Cerebellar nuclear complex (tissue), 1 donor: ENCODE data around the gene POC1B.

Experiments used
- DNase-seq, 2 experiments: peaks; one replicate each; lab custom pipeline; 2025; lab: John Stamatoyannopoulos, UW

POC1B gene

DNA sequence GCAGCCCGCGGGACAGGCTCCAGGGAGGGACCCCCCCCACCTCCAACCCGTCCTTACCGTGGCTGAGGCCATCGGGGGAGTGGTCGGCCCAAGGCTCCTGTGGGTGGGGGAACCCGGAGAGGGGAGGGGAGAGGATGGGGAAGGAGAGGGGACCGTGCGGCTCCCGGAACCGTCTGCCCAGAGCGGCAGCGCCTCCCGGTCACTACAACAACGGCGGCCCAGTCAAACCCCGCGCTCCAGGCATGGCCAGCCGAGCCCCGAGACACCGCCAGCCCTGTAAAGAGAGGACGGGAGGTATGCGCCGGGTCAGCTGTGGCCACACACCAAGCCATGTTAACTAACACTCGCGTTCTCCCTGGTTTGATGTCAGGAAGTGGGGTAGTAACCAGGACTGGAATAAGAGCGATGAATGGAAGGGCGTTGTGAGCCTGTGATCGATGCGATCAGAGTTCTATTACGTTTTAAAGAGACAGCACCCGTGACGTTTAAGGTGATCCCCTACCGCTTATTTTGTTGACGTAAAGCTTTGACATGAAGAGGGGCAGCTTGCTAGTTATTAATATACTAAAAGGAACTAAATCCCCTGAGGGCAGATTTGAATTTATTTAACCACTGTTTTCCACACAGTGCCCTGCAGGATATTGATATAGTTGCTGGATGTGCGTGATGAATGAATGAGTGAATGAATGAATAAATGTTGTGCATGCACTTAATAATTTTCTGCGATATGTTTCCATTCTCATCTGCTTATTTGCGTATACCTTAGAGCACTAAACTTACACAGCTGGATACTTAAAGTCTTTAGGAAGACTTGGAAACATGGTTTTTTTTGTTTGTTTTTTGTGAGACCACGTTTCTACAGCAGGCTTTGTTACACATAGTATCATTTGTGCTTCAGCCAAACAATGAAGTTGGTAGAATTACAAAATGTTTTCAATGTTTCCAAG is at the start of gene POC1B:
Gene POC1B, minus strand, starts transcription at position 224 of the 947 bp plus-strand sequence. Its CDS starts 152 bp downstream, at position 72.
- peak in 1 of 2 experiments; percentile 46 for DNase-seq

- no peak for DNase-seq
These were observed 49.5 kb upstream of the POC1B start for GRCh38 chr12:89575374-89575773.

DNA sequence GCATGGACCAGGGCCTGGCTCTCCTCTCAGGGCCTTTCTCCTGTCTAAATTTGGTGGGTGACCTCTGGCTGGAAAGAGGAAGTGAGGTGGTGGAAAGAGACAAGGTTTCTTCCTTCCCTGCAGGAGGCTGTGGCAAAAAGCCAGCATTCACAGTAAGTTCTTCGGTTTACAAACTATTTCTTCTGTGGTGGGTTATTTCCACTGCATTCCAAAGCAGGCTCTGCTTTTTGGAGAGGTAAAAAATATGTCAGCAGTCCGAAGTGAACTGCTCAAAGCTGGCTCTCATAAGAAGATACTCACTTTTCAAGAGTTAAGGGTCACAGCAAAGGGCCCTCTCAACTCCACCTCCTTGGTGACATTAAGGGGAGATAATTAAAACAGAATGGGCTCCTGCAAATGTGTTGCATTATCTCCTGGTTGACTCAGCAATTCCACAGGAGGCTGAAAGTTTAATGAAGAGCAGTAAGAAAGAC is 48.9 kb upstream of the POC1B start:
- no peak for DNase-seq

GRCh38 chr12:89573051-89573810 is 47.4 kb upstream of the POC1B start:
- DNase-seq: no peak

DNA sequence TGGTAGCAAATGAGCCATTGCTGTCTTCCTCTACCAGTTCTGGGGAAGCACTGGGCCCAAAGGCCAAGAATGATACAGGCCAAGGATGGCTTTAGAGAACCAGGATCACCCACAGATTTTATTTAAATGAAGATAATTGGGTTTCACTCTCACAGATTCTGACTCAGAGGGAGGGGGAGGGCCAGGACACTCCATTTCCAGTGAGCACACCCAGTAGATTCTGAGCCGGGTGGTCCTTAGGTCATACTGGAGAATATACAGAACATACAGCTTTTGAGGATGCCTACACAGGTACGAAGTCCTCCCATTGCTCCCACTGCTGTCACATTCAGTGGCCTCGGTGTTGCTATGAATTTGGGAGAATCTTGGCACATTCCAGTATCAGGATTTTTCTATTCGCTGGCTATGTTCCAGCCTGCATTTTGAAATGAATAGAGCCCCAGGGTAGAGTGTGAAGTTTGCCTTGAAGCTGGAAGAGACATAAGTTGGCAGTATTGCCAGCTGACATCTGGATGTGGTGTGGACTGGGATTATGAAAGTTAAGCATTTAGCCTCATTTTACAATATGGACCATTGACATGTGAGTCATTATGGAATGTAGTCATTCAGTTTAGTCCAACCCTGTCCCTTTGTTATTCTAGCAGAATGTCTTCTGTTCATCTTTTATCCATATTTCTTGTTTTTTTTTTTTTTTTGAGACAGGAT is 45.8 kb upstream of the POC1B start:
- no peak for DNase-seq

DNA sequence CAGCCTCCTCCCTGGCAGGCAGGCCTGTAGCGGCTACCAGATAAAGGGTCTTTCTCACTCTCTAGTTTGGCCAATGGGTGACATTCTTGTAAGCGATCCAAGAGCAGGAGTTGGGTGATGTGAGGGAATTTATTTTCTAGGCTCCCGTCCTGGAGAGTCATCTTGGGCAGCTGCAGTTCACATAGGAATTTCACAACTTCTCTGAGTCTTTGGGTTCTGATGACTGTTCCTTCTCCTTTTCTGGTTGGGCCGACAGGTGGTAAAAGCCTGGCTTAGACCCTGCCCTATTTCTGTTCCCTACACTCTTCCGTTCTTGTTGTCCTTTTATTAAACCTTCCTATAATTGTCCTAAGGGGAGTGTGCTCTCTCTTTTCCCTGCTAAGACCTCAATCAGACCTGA is 42.6 kb upstream of the POC1B start:
- DNase-seq: no peak

DNA sequence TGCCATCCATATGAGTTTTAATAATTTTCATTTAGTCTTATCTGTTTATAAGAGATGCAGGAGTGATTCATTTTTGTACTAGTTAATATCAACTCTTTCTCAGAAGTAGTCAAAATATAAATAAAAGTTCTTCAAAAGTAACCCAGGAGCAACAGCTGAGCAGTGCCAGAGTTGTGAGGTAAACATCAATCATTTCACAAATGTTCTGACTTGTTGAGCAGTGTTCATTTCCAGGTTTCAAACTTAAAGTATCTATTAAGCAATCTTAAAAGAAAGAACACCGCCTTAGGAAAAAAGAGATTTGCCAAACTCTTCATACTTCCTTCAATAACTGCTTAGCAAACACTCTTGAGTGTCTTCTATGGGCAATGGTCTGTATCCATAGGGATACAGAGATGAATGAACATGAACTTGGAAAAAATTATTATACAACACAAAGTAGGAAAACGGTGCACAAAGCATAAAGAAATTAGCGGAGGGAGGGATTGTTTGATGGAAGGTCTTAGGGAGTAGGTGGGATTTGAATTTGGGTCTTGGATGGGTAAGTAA is 41.9 kb upstream of the POC1B start:
- DNase-seq: no peak

DNA sequence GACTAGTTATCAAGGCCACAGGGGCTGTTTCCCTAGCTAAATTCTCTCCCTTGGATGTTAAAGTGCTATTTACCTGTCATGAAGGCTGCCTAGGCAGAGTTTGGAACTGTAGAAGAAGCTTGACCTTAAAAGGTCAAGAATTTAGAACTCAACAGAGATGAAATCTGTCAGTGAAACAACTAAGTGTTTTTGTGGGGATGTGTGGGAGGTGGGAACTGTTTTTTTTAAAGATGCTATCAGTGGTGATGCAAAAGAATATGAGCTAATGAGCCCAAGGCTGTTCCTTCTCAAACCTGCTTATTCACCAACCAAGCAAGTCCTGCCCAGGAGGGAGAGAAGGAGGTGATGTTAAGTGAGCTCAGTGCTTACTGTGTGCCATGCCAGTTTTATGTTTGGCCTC is 40.8 kb upstream of the POC1B start:
- DNase-seq: no peak

DNA sequence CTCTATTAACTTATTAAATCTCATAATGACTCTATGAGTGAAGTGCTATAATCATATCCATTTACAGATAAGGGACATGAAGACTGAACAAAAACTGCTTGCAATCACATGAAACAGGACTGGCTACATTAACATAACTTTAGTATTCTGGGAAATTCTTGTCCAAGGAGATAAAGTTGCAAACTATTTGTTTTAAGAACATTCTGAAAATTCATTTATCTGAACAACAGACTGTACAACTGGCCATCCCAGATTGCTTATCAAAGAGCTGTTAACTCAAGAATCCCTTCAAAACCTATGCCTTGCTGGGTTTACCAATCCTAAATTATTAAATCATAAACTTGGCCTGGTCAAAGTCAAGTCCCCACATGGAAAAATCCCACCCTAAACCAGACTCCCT is 39.2 kb upstream of the POC1B start:
- DNase-seq: no peak

DNA sequence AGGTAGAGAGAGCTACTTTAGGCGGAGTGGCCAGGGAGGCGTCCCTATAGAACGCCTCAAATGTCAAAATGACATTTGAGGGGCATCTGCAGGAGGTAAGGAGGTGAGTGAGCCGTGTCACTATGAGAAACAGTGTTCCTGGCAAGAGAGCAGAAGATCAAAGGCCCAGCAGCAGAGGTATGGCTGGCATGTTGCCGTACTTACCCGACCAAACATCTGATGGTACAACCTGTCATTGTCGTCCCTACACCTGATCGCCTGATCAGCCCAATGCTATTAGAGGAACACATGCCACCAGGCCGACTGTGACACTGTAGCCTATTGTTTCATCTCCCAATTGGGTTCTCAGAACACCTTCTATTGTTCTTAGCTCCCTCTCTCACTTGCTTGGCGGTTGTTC is 33.9 kb upstream of the POC1B start:
- no peak for DNase-seq

DNA sequence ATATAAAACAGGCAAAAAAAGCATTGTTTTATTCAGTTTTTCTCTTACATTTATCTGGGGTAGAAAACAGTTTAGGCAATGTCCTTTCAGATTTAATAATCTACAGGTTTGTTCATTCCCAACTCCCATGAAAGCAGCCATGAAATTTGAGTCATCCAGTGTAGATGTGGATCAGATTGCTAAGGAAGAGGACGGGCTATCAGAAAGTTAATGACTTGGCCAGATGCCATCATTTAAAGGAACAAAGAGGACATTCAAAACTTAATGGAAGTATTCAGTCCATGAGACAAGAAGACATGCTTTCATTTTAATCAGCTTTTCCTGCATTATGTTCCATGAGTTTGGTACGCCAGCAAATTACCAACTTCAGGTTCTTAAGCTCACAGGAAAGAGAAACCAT is 31.1 kb upstream of the POC1B start:
- DNase-seq: no peak

DNA sequence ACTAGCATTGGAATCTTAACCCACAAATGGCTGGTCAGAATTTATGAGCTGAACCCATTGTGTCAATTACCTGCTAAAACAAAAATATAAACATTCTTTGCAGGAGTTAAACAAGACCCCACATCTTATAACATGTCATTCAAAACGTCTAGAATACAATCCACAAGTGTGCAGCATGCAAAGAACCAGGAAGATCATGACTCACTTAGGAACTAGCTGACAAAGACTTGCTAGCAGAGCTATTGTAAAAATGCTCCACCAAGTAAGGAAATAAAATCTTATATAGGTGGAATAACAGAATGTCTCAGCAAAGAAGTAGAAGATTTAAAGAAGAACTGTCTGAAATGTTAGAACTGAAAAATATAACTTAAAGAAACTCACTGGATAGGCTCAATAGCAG is 26.5 kb upstream of the POC1B start:
- DNase-seq: no peak

DNA sequence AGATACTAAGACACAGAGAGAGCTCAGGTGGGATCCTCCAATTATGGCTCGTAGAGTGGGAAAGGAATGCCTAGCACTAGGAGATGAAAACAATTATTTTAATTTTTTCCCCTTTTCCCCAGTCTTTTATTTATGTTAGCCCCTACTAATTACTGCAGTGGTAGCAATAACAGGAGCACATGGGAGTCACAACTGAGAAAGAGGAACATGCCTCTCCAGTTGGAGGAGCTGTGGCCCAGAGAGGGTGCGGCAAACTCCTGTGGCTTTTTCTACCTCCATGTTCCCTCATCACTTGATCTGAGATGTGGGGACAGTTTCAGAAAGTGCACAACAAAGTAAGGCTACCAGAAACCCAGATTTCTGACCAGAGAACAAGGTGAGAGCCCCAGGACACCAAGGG is 25.9 kb upstream of the POC1B start:
- no peak for DNase-seq

DNA sequence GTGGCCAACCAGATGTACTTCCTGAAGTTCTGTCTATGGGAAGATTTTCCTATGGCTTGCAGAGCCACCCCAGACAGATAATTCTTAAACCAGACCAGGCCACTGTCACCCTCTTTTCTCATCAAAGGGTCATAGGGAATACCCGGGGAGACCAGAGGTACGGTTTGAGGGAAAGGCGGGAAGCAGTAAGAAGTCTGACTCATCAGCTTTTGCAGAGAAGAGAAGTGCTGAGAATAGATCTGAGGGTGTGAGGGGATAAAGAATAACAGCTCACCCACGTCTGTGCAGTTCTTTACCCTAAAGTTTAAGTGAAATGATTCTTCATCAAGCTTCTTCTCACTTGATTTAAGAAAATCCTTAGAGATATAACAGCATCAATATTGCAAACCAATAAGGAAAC is 21.3 kb upstream of the POC1B start:
- no peak for DNase-seq

GRCh38 chr12:89546151-89546550 is 20.3 kb upstream of the POC1B start:
- DNase-seq: no peak

- DNase-seq: peak; percentile 40 to 80
These were observed 18.9 kb upstream of the POC1B start for GRCh38 chr12:89544681-89545184.

GRCh38 chr12:89544022-89544421 is 18.2 kb upstream of the POC1B start:
- no peak for DNase-seq

GRCh38 chr12:89542912-89543592 is 17.2 kb upstream of the POC1B start:
- DNase-seq: peak in 1 of 2 experiments; percentile 18

GRCh38 chr12:89542236-89542635 is 16.4 kb upstream of the POC1B start:
- no peak for DNase-seq

- no peak for DNase-seq
These were observed 14.7 kb upstream of the POC1B start for GRCh38 chr12:89540586-89540985.
